ENCODE measurements around the gene RFPL2.
"Not testable (repeated sequence)": the region's sequence is repeated elsewhere in the genome, so short reads cannot be mapped to it uniquely, and the experiment has no call there.

The RFPL2 gene

DNA sequence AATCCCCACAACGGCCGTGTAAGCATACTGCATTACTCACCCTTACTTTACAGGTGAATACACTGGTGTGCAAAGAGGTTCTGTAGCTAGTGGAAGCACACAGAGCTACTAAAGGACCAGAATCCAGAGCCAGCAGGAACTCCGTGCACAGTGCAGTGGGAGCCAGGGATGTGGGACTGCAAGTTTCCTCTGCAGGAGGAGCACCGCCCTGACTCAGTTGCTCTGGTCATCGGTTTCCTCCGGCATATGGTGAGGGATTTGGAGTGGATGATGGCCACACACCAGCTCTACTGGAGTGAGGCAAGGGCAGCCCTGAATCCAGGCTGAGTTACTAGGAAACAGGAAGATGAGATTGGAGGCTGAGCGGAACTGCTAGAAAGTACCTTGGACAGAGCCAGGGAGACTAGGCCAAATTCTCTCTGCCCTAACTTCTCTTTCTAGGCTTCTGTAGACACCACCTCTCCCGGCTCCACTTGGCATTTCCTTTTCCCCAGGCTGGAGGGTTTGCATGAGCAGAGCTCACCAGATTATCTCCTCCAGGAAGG lies 27.6 kb downstream of the RFPL2 start:
- no peak for DNase-seq (ENCODE audit: low spot score)
- Histone ChIP-seq H3K27ac (no peak overlapping the region), H3K4me3 (no peak overlapping the region)
- TF ChIP-seq, protein P1, sequence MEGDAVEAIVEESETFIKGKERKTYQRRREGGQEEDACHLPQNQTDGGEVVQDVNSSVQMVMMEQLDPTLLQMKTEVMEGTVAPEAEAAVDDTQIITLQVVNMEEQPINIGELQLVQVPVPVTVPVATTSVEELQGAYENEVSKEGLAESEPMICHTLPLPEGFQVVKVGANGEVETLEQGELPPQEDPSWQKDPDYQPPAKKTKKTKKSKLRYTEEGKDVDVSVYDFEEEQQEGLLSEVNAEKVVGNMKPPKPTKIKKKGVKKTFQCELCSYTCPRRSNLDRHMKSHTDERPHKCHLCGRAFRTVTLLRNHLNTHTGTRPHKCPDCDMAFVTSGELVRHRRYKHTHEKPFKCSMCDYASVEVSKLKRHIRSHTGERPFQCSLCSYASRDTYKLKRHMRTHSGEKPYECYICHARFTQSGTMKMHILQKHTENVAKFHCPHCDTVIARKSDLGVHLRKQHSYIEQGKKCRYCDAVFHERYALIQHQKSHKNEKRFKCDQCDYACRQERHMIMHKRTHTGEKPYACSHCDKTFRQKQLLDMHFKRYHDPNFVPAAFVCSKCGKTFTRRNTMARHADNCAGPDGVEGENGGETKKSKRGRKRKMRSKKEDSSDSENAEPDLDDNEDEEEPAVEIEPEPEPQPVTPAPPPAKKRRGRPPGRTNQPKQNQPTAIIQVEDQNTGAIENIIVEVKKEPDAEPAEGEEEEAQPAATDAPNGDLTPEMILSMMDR (IDR thresholded peaks at IDR 0.05) = no peak

DNA sequence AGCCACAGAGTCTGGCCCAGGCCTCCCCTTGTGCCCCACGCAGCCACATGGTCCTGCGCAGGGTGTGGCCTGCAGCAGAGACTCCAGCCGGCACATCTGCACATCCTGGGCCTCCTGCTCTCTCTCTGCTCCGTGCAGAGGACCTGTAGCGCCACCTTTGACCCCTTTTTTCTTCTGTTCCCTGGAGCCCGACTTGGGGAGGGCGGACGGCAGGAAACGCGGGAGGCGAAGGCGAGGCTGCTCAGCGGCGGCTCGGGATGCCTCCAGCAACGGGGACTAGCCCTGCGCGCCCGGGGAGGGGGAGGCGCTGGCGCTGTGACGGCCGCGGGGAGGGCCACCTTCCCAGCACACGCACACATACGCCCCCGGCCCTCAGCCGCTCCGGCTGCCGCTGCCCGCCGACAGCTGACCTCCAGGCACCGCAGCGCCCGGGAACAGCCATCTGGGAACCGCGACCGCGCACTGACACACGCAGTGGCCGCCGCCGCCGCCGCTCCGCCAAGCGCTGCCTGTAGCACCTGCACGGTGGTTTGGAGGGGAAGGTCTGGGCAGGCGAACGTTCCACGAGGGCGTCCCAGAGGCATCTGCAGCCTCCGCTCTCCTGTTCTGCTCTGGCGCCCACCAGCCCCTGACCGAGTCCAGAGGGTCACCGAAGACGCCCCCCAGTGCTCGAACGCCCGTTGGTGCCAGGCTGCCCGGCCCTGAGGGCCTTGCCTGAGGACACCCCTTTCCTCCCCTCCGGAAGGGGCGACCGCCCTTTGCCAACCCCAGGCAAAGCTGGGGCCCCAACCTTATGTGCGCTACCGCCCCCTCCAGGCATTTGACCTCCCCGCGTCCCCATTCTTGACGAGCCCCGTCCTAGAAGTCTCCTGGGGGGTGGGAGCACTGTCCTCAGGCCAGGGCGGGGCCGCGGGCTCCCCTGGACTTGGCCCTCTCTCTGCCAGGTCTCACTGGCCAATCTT lies 28.9 kb downstream of the RFPL2 start:
- peak overlapping the region; percentile 34 for H3K4me3 ChIP-seq
- DNase-seq (ENCODE audit: low spot score) = no peak
- TF ChIP-seq, protein P1 (IDR thresholded peaks at IDR 0.05) = no peak
- no peak overlapping the region for H3K27ac ChIP-seq

DNA sequence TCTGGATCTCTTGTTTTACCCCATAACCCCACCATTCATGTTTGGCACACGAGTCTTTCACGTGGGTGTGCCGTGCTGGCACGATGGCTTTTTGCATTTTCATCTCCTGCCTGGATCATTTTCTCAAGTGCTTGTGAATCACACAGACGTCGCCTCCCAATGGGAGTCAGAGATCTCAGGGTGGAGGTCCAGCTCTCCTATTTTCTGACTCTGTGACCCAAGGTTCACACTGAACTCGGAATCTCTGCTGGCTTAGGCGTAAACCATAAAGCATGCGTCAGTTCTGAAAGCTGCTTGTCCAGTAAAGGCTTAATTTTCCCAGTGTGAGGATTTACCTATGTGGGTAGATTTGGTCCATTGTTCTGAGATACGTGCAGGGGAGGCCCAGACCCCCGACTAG lies 29.8 kb downstream of the RFPL2 start:
- DNase-seq (ENCODE audit: low spot score) = no peak
- Histone ChIP-seq H3K27ac (no peak overlapping the region), H3K4me3 (no peak overlapping the region)
- TF ChIP-seq, protein P1 (IDR thresholded peaks at IDR 0.05) = no peak

DNA sequence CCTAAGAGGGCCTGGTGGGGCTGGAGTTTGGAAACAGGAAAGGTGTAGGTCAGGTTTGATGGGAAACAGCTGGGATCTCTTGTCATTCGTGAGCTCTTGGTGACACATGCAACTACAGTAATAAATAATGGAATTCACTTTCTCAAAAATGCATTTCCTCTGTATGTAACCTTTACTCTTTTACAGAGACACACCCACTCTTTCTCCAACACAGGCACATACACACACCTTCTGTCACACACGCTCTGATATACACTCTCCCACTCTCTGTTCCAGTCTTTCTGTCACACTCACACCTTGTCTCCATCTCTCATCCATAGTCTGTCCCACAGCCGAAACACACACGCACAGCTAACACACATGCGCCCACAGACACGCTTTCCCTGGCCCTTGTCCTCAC lies 39.2 kb downstream of the RFPL2 start:
- TF ChIP-seq, protein P1 (IDR thresholded peaks at IDR 0.05) = no peak
- DNase-seq (ENCODE audit: low spot score) = no peak
- H3K4me3 ChIP-seq = no peak overlapping the region
- no peak overlapping the region for H3K27ac ChIP-seq

DNA sequence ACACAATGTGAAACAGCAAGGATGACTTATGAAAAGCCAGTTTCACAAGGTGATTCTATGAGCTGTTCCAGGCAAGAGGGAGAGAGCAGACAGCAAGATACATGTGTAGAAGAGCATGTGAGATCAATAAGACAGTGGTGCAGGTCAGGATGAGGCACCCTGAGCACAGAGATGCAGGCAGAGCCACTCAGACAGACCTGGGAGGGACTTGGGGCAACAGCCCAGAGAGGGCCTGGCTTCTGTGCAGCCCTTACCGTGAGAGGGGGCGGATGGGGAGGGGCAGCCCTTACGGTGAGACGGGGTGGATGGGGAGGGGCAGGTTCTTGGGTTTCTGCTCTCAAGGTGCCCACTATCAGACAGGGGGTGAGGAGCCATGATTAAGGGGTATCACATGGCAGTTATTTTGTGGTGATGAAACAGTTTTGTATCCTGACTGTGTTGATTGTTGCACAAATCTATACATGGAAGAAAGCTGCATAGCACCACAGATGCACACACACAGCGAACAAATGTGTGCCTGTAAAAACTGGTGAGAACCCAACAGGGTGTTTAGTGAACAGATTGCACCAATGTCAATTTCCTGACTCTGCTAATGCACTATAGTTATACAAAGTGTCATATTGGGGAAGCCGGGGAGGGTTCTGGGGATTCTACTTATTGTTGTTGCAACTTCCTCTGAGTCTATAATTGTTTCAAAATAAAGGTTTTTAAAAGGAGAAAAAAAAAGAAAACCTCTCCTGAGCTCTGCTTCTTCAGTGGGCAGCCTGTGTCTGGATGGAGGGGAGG lies 40.6 kb downstream of the RFPL2 start:
- Histone ChIP-seq H3K27ac (no peak overlapping the region), H3K4me3 (no peak overlapping the region)
- TF ChIP-seq, protein P1 (IDR thresholded peaks at IDR 0.05) = no peak
- peak; percentile 50 for DNase-seq (ENCODE audit: low spot score)

DNA sequence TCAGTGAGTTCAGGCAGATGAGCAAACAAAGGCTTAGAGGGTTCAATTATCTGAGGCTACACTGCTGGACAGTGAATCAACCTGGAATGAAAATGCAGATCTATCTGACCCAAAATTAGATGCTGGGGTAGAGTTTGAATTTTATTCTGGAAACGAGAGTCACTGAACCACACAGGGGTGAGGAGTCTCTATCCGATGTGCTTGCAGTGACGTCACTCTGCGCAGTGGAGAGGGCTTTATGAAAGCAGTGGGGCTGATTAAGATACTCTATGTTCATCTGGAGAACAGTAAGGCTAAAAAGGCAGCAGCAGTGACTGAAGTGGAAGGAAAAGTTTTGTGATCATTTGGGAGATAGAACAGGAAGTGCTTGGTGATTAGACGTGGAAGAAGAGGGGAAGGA lies 44.5 kb downstream of the RFPL2 start:
- DNase-seq (ENCODE audit: low spot score); H3K4me3 ChIP-seq; H3K27ac ChIP-seq: not testable (repeated sequence)

Measured in coronary artery (tissue), 2 donors.